ENCODE results near the gene ATXN1. TPM values are rescaled to one million over a fixed set of nuclear protein-coding genes. Genes with fewer than 3 reads are reported as not detected.
"Not testable (repeated sequence)": the region's sequence is repeated elsewhere in the genome, so short reads cannot be mapped to it uniquely, and the experiment has no call there.

ATXN1 gene
- total and polyA plus RNA-seq, 3 donors from 2014 or later = 12.8 to 84.1 (median 64.3) TPM

GRCh38 chr6:16711546-16712254, 49.6 kb downstream of the ATXN1 start:
- Histone ChIP-seq H3K36me3 (ENCODE audit: low read depth, missing control alignments) (no peaks in the 10 kb centered on the region), H3K27ac (peak overlapping the region in 1 of 2 donors; percentile 83), H3K4me1 (peaks cover 5% of the 10 kb centered on the region), H3K4me3 (no peak overlapping the region), H3K9me3 (no peaks in the 10 kb centered on the region), H3K27me3 (no peaks in the 10 kb centered on the region)
- WGBS, 2 donors = 87 to 91% methylated on average over 8 of the region's 8 CpGs
- TF ChIP-seq POLR2A (IDR thresholded peaks at IDR 0.05) (no peak), CTCF (IDR thresholded peaks at IDR 0.05) (no peak)
- intact Hi-C loops (cut with DNase I; ENCODE audit: low total_unique reads) = no loop called here
- no peak for DNase-seq

- no peak for DNase-seq
- H3K36me3 ChIP-seq (ENCODE audit: low read depth, missing control alignments) = no peaks in the 10 kb centered on the region
- intact Hi-C loops (cut with DNase I; ENCODE audit: low total_unique reads) = no loop called here
- TF ChIP-seq POLR2A (IDR thresholded peaks at IDR 0.05) (no peak), CTCF (IDR thresholded peaks at IDR 0.05) (no peak)
- 76 to 86% methylated on average over 3 of the region's 3 CpGs for WGBS, 2 donors
- H3K4me1 ChIP-seq = peaks cover 5% of the 10 kb centered on the region
- no peak overlapping the region for H3K4me3 ChIP-seq
- no peaks in the 10 kb centered on the region for H3K9me3 ChIP-seq
- no peaks in the 10 kb centered on the region for H3K27me3 ChIP-seq
- no peak overlapping the region for H3K27ac ChIP-seq
Measured at GRCh38 chr6:16706911-16707783, 54.1 kb downstream of the ATXN1 start.

GRCh38 chr6:16706491-16706890, 54.8 kb downstream of the ATXN1 start:
- intact Hi-C loops (cut with DNase I; ENCODE audit: low total_unique reads); DNase-seq; H3K9me3 ChIP-seq: not testable (repeated sequence)

GRCh38 chr6:16706029-16706428, 55.2 kb downstream of the ATXN1 start:
- intact Hi-C loops (cut with DNase I; ENCODE audit: low total_unique reads) = no loop called here
- Histone ChIP-seq H3K27ac (no peak overlapping the region), H3K27me3 (no peaks in the 10 kb centered on the region), H3K9me3 (no peaks in the 10 kb centered on the region), H3K36me3 (ENCODE audit: low read depth, missing control alignments) (no peaks in the 10 kb centered on the region), H3K4me3 (no peak overlapping the region), H3K4me1 (peaks cover 5% of the 10 kb centered on the region)
- TF ChIP-seq CTCF (IDR thresholded peaks at IDR 0.05) (no peak), POLR2A (IDR thresholded peaks at IDR 0.05) (no peak)
- DNase-seq = no peak
- 94 to 96% methylated on average over 4 of the region's 4 CpGs for WGBS, 2 donors

More at GRCh38 chr6:16706491-16706890, 54.8 kb downstream of the ATXN1 start:
- H3K27me3 ChIP-seq; H3K4me3 ChIP-seq; H3K4me1 ChIP-seq; H3K36me3 ChIP-seq (ENCODE audit: low read depth, missing control alignments); H3K27ac ChIP-seq: not testable (repeated sequence)
- WGBS, 2 donors = 90 to 91% methylated on average over 7 of the region's 7 CpGs

Data from testis (tissue), 3 donors.